ENCODE data around the gene CLBA1. TPM values are rescaled to one million over a fixed set of nuclear protein-coding genes. Genes with fewer than 3 reads are reported as not detected.

Gene CLBA1
- total RNA-seq, 4 donors from 2014 or later, result 16.8 to 31.6 (median 20.9) TPM

- H3K9me3 ChIP-seq, result no peaks in the 10 kb centered on the region
- no peaks in the 10 kb centered on the region for H3K27me3 ChIP-seq
- H3K27ac ChIP-seq, result no peak overlapping the region
- no peak for DNase-seq
- intact Hi-C loops (cut with DNase I), result no loop called here
- H3K4me3 ChIP-seq (replicated peaks in 1 of 3), result no peak overlapping the region
- TF ChIP-seq, protein P1, sequence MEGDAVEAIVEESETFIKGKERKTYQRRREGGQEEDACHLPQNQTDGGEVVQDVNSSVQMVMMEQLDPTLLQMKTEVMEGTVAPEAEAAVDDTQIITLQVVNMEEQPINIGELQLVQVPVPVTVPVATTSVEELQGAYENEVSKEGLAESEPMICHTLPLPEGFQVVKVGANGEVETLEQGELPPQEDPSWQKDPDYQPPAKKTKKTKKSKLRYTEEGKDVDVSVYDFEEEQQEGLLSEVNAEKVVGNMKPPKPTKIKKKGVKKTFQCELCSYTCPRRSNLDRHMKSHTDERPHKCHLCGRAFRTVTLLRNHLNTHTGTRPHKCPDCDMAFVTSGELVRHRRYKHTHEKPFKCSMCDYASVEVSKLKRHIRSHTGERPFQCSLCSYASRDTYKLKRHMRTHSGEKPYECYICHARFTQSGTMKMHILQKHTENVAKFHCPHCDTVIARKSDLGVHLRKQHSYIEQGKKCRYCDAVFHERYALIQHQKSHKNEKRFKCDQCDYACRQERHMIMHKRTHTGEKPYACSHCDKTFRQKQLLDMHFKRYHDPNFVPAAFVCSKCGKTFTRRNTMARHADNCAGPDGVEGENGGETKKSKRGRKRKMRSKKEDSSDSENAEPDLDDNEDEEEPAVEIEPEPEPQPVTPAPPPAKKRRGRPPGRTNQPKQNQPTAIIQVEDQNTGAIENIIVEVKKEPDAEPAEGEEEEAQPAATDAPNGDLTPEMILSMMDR (IDR thresholded peaks at IDR 0.05), result no peak
- no peak for TF ChIP-seq POLR2A (IDR thresholded peaks at IDR 0.05)
- WGBS, 2 donors, result 91 to 94% methylated on average over 10 to 14 of the region's 15 CpGs
- no peaks in the 10 kb centered on the region for H3K36me3 ChIP-seq
- H3K4me1 ChIP-seq, result peaks cover 8 to 30% of the 10 kb centered on the region in 2 donors
These were observed 1.3 kb upstream of the CLBA1 start for GRCh38 chr14:104984056-104984894.

GRCh38 chr14:104986487-104987164 is 1.0 kb downstream of the CLBA1 start:
- DNase-seq, result no peak
- H3K36me3 ChIP-seq, result peaks cover 2 to 3% of the 10 kb centered on the region in 2 donors
- H3K4me3 ChIP-seq (replicated peaks in 1 of 3), result peak overlapping the region in 1 of 3 donors; percentile 92
- intact Hi-C loops (cut with DNase I), result no loop called here
- 54 to 60% methylated on average over 14 to 15 of the region's 19 CpGs for whole genome bisulfite sequencing, 2 donors
- H3K27ac ChIP-seq, result peak overlapping the region in 1 of 3 donors; percentile 73
- no peak for TF ChIP-seq POLR2A (IDR thresholded peaks at IDR 0.05)
- TF ChIP-seq, protein P1 (IDR thresholded peaks at IDR 0.05), result no peak
- no peaks in the 10 kb centered on the region for H3K9me3 ChIP-seq
- peaks cover 8 to 12% of the 10 kb centered on the region in 2 donors for H3K4me1 ChIP-seq
- H3K27me3 ChIP-seq, result no peaks in the 10 kb centered on the region

- H3K9me3 ChIP-seq, result no peaks in the 10 kb centered on the region
- peaks cover 8 to 12% of the 10 kb centered on the region in 2 donors for H3K4me1 ChIP-seq
- H3K27me3 ChIP-seq, result no peaks in the 10 kb centered on the region
- no peak for TF ChIP-seq POLR2A (IDR thresholded peaks at IDR 0.05)
- TF ChIP-seq, protein P1 (IDR thresholded peaks at IDR 0.05), result no peak
- WGBS, 2 donors, result 89 to 90% methylated on average over 11 to 12 of the region's 16 CpGs
- DNase-seq, result no peak
- H3K36me3 ChIP-seq, result peaks cover 23 to 29% of the 10 kb centered on the region in 2 donors
- intact Hi-C loops (cut with DNase I), result no loop called here
- H3K27ac ChIP-seq, result no peak overlapping the region
- H3K4me3 ChIP-seq (replicated peaks in 1 of 3), result no peak overlapping the region
These were observed 3.8 kb downstream of the CLBA1 start for GRCh38 chr14:104989236-104989950.

DNA sequence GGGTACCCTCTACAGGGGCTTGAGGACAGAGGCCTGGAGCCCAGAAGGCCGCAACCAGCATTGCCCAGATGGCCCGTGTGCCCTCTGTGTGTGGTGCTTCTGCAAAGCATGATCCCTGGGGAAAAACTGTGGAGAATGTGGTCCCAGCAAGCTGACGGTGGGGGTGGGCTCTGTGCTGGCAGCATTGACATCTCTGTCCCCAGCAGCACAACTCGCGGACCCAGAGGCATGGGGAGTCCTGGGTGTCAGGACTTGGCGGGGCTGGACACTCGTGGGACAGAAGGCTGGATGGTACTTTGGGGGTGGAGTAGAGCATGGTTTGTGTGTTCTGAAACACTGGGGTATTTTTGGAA is 4.3 kb downstream of the CLBA1 start:
- Histone ChIP-seq H3K4me3 (replicated peaks in 1 of 3) (no peak overlapping the region), H3K27me3 (no peaks in the 10 kb centered on the region), H3K36me3 (peaks cover 27 to 32% of the 10 kb centered on the region in 2 donors), H3K4me1 (peaks cover 8 to 12% of the 10 kb centered on the region in 2 donors), H3K27ac (no peak overlapping the region), H3K9me3 (no peaks in the 10 kb centered on the region)
- intact Hi-C loops (cut with DNase I), result no loop called here
- WGBS, 2 donors, result 92 to 94% methylated on average over 7 of the region's 7 CpGs
- no peak for DNase-seq
- no peak for TF ChIP-seq POLR2A (IDR thresholded peaks at IDR 0.05)
- TF ChIP-seq, protein P1 (IDR thresholded peaks at IDR 0.05), result no peak
